MG63 (cell line): ENCODE measurements around the gene AAMP. TPM values are rescaled to one million over a fixed set of nuclear protein-coding genes. Genes with fewer than 3 reads are reported as not detected.

Experiments
- DNase-seq: peaks from one replicate; pipeline ENCODE4 v3.0.0-alpha.2; 2020
- H3K27me3 ChIP-seq: fragments of 250-450 bp; sonication (Bioruptor Pico); 2 replicates; pipeline ENCODE4 v1.5.1; 2020; ENCODE audit warnings: mild to moderate bottlenecking, moderate library complexity
- H3K36me3 ChIP-seq: fragments of 250-450 bp; sonication (Bioruptor Pico); 2 replicates; pipeline ENCODE4 v1.5.1; 2020; ENCODE audit warnings: mild to moderate bottlenecking, moderate library complexity
- H3K4me3 ChIP-seq: fragments of 250-450 bp; sonication (Bioruptor Pico); 2 replicates; pipeline ENCODE4 v1.5.1; 2020; ENCODE audit warnings: mild to moderate bottlenecking, moderate library complexity
- H3K9me3 ChIP-seq: fragments of 250-450 bp; sonication (Bioruptor Pico); 2 replicates; pipeline ENCODE4 v1.5.1; 2020; ENCODE audit warnings: mild to moderate bottlenecking, moderate library complexity
- total RNA-seq: library from RNA; depleted of rRNA; stranded (reverse); fragments of >200 nt; shearing (Covaris generic); gene quantifications from 2 replicates; pipeline ENCODE4 v1.2.3, GENCODE V29; 2014; ENCODE audit warnings: low replicate concordance

AAMP gene
- total RNA-seq, 1 experiment from 2014 or later: 112 TPM

- H3K27me3 ChIP-seq: no peaks in the 10 kb centered on the region
- DNase-seq: no peak
- H3K9me3 ChIP-seq: no peaks in the 10 kb centered on the region
- H3K4me3 ChIP-seq: no peak overlapping the region
- no peaks in the 10 kb centered on the region for H3K36me3 ChIP-seq
Measured at GRCh38 chr2:218298314-218298875, 28.5 kb upstream of the AAMP start.

GRCh38 chr2:218296847-218297246, 26.9 kb upstream of the AAMP start:
- Histone ChIP-seq H3K27me3 (no peaks in the 10 kb centered on the region), H3K9me3 (no peaks in the 10 kb centered on the region), H3K4me3 (no peak overlapping the region), H3K36me3 (no peaks in the 10 kb centered on the region)
- DNase-seq: no peak

GRCh38 chr2:218296200-218296599, 26.3 kb upstream of the AAMP start:
- Histone ChIP-seq H3K4me3 (no peak overlapping the region), H3K9me3 (no peaks in the 10 kb centered on the region), H3K27me3 (no peaks in the 10 kb centered on the region), H3K36me3 (no peaks in the 10 kb centered on the region)
- DNase-seq: no peak

DNA sequence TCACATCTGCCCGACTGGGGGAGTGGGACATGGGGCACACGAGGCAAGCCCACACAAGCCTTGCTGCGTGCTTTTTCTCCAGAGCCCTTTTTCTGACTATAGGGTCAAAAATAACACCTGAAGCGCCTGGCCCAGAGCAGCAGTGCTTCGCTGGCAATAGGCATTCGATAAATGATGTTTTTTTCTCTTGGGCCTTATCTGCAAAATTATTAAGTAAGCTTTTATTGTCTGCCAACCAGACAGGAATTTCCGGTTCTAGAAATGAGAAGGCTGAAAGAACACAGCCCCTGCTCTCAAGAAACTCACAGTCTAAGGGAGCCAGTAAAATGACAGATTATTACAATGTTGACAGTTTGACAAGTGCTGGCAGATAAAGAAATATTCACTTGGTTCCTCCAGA, 25.1 kb upstream of the AAMP start:
- Histone ChIP-seq H3K9me3 (no peaks in the 10 kb centered on the region), H3K36me3 (no peaks in the 10 kb centered on the region; the same call in none of the 2 replicates), H3K4me3 (no peak overlapping the region), H3K27me3 (no peaks in the 10 kb centered on the region)
- no peak for DNase-seq

DNA sequence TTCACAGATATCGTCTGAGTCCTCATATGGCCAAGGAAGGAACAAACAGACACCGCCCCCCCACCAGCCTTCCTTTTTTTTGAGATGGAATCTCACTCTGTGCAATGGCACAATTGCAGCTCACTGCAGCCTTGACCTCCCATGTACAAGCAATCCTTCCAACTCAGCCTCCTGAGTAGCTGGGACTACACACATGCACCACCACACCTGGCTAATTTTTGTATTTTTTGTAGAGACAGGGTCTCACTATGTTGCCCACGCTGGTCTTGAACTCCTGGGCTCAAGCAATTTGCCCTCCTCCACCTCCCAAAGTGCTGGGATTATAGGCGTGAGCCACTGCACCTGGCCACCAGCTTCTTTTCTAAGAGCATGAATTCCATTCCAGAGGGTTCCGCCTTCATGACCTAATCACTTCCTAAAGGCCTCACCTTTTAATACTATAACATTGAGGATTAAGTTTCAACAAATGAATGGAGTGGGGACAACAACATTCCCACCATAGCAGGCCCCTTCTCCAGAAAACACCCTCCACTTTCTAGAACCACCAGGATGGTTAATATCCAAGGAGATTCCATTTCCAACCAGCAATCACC, 24.6 kb upstream of the AAMP start:
- Histone ChIP-seq H3K27me3 (no peaks in the 10 kb centered on the region), H3K9me3 (no peaks in the 10 kb centered on the region), H3K4me3 (no peak overlapping the region), H3K36me3 (no peaks in the 10 kb centered on the region; the same call in none of the 2 replicates)
- no peak for DNase-seq

DNA sequence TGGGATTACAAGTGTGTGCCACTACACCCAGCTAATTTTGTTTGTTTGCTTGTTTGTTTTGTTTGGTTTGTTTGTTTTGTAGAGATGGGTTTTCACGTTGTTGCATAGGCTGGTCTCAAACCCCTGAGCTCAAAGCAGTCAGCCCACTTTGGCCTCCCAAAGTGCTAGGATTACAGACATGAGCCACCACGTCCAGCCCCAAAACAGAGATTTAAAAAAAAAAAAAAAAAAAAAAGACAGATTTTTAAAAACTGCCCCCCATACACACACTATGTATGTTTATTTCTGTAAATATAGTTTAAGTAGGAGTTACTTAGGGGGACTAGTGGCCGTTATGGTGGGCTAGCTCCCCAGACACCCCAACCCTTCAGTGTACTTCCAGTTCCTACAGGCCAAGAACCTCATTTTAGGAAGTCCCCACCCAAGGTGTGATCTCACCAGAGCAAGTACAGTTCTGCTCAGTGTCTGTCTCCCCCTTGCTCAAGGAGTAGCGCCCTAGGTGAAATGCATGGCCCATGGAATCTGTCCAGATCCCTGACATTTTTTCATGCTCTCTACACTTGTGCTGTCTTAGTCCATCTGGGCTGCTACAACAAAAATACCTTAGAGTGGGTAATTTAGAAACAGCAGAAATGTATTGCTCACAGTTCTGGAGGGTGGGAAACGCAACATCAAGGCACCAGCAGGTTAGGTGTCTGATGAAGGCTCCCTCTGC, 23.9 kb upstream of the AAMP start:
- no peak for DNase-seq
- no peak overlapping the region for H3K4me3 ChIP-seq
- no peaks in the 10 kb centered on the region for H3K9me3 ChIP-seq
- H3K36me3 ChIP-seq: no peaks in the 10 kb centered on the region; the same call in none of the 2 replicates
- no peaks in the 10 kb centered on the region for H3K27me3 ChIP-seq

GRCh38 chr2:218292048-218293014, 22.4 kb upstream of the AAMP start, which contains the start of gene TMBIM1:
TSS of gene TMBIM1 (minus strand) at chr2:218292503. CDS start at chr2:218282141, 10,362 bp downstream.
- H3K36me3 ChIP-seq: no peaks in the 10 kb centered on the region; the same call in none of the 2 replicates
- peak within 1 kb of the TSS; percentile 81 for H3K4me3 ChIP-seq
- H3K9me3 ChIP-seq: no peaks in the 10 kb centered on the region
- no peaks in the 10 kb centered on the region for H3K27me3 ChIP-seq
- DNase-seq: peak; percentile 70

DNA sequence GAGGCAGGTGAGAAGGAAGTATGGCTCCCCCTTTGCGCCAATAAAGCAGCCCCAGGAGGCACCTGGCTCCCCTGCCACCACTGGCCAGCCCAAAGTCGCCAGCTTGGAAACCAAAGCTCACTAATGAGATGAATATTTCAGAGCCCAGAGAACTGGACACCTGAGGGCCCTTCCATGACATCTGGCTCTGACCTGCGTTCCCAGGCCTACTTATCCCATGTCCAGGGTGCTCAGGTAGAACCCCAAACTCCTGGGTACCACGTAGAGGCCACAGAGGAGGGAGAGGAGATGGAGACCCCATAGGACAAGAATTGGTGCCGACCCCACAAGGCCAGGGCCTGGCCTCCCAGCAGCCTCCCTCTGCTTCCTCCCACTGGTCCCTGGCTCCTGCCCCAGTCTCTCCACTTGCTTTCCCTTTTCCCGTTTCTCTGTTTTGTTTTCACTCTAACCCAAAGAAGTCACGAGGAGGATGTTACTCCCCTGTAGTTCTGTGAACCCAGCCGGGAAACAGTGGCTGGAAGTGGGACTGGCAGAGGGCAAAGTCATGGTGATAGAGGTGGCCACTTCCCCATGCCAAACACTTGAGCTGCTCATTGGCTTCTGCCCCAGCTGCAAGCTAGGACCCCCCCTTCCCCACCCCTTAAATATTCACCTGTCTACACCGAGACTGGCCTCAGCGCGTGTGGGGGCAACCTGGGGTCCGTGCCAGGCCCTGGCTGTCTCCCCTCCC, 21.5 kb upstream of the AAMP start:
- no peaks in the 10 kb centered on the region for H3K9me3 ChIP-seq
- H3K27me3 ChIP-seq: no peaks in the 10 kb centered on the region
- H3K4me3 ChIP-seq: peak overlapping the region; percentile 81
- DNase-seq: no peak
- no peaks in the 10 kb centered on the region; the same call in none of the 2 replicates for H3K36me3 ChIP-seq

DNA sequence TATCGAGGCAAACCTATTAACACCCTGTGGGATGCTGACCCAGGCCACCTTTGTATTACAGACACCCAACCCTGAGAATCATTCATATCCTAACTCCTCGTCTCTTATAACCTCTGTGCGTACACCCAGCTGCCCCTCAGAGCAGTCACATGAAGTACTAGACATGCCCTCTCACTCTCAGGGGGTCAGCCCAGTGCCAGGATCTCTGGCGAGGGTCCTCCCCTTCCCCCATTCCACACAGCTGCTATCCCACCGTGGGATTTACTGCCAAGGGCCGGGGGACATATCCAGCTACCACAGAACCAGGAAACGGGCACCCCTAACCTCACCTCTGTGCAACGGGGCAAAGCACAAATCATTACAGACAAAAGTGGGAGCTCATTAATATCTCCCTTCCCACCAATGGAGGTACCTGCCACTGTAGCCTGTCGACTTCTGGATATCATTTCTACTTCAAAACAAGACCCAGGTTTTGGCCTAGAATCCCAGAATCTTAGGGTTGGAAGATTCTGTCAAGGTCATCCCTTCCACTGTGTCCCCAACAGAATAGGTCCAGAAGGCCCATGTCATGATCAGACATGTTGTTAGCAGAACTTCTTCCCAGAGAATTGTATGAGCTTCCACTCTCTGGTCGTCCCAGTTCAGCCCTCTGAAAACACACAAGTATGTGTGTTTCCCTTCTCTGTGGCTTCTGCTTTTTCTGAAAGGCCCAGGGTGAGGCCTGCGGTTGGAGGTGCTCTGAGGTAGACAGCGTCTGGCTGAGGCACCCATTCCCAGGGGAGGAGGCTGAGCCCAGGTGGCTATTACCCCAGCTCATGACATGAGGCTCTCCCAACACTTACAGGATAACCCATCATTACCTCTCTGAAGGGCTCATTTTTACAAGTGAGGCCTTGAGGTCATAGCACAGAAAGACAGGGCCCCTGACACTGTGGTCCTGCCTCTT, 20.7 kb upstream of the AAMP start:
- Histone ChIP-seq H3K36me3 (no peaks in the 10 kb centered on the region; the same call in none of the 2 replicates), H3K27me3 (no peaks in the 10 kb centered on the region), H3K4me3 (peak overlapping the region; percentile 81), H3K9me3 (no peaks in the 10 kb centered on the region)
- DNase-seq: no peak

DNA sequence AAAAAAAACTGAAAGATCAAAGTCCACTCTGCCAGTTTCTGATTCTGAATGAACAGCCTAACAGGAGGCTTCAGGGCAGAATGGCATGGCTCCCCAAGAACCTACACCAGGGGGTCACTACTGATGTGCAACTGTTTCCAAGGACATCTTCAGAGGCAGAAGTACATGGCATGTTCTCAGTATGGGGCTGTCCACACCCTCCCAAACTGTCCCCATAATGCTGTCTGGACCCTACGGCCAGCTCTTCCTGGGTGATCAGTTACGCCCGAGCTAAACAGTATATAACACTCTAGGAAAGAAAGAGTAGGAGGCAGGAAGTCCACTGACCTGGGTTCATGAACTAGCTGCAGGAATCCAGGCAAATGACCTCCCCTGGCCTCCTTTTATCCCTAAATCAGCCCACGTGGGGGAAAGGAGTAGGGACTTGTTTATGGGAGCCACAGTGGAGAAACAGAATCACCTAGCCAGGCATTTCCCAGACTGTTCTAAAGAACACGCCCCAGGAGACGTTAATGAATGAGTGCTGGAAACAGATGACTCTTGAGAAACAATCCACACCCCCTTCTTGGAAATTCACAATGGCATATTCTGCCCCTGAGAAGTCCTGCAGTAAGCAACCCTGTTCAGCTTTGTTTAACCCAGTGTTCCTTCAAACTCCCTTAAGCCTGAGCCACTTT, 19.8 kb upstream of the AAMP start:
- H3K9me3 ChIP-seq: no peaks in the 10 kb centered on the region
- no peaks in the 10 kb centered on the region for H3K27me3 ChIP-seq
- peaks cover 7% of the 10 kb centered on the region for H3K36me3 ChIP-seq
- no peak for DNase-seq
- no peak overlapping the region for H3K4me3 ChIP-seq

DNA sequence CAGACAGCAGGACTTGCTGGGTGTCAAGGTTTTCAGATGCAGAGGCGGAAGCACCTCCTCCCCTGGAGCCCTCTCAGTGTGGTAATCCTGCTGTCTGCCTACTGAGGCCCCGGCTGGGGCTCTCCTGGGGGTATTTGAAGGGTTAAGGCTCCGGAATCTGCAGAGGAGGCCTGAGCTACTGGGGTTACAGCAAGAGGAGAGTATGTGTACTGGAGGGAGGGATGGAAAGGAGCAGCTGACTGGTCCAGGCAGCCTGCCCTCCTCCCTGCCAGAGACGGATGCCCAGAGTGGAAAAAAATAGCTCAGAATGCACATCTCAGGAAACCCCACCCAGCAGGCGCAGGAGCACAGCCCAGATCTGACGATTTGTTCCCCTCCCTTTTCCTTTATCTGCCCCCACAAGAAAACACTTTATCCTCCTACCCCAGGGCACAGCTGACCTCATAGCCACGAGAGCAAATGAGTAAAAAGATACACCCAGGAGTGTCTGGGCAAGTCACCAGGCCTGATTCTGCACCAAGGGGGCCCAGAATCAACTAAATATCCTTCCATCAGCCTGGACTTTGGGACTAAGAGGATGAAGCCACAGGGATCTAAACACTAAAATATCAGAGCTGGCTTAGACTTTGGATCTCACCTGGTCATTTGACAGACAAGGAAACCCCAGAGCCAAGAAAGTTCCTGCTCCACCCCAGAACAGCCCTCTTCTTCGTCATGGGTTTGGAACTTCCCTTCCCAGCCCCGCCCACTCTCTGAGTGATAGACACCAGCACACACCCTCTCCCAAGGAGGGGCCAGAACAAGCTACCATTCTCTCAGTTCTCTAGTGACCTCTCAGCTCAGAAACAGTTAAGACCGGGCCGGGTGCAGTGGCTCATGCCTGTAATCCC, 16.9 kb upstream of the AAMP start:
- H3K9me3 ChIP-seq: no peaks in the 10 kb centered on the region
- H3K27me3 ChIP-seq: no peaks in the 10 kb centered on the region
- peak overlapping the region; percentile 52 for H3K4me3 ChIP-seq
- peaks cover 25% of the 10 kb centered on the region for H3K36me3 ChIP-seq
- DNase-seq: peak; percentile 94

DNA sequence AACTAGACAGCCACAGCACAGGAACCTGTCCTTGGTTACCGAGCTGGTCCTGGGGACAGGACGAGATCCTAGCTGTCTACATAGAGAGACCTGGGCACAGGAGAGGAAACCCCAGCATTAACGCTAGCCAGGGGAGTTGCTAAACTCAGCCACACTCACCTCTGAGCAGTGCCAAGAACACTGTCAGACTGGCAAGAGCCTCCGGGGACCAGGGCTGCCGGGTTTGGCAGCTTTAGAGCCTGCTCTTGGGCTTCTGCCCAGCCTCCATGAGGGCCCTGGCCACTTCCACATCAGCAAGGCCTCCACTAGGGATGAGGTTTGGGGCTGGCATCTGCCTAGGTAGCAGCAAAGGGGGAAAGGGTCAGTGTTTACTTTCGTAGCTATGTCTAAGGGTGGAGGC, 15.7 kb upstream of the AAMP start:
- H3K36me3 ChIP-seq: peaks cover 33% of the 10 kb centered on the region
- H3K27me3 ChIP-seq: no peaks in the 10 kb centered on the region
- peak overlapping the region; percentile 52 for H3K4me3 ChIP-seq
- H3K9me3 ChIP-seq: no peaks in the 10 kb centered on the region
- peak; percentile 92 for DNase-seq

DNA sequence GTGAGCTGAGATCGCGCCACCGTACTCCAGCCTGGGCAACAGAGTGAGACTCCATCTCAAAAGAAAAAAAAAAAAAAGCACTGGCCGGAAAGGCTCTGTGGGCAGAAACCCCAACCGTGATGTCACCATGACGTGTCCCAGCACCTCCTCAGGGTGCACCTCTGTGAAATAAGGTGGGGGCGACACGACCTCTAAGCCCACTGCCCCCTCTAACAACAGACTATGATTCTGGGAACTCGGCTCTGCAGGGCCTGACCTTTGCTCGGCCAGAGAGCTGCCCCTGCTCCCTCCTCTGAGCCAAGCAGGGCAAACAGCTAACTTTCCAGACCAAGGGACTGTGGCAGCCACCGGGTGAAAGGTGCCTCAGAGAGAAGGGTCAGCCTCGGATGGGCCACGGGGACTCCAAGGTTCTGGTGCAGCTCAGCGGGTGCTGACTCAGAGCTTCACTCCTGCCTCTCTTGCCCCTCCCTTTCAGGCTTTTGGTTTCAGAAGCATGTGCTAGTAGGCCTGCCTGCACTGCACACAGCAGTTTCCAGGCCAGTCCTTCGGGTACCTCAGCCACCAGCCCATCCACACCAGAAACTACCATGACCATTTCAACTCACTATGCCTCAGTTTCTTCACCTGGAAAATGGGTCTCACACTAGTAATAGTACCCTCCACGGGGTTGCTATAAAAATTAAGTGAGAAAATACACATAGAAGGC, 14.3 kb upstream of the AAMP start:
- DNase-seq: peak; percentile 80
- no peaks in the 10 kb centered on the region for H3K27me3 ChIP-seq
- H3K36me3 ChIP-seq: peaks cover 44% of the 10 kb centered on the region
- no peak overlapping the region for H3K4me3 ChIP-seq
- H3K9me3 ChIP-seq: no peaks in the 10 kb centered on the region
